A172 (cell line): ENCODE results near the gene SLA2. TPM values are rescaled to one million over a fixed set of nuclear protein-coding genes. Genes with fewer than 3 reads are reported as not detected.
"Not testable (repeated sequence)": the region's sequence is repeated elsewhere in the genome, so short reads cannot be mapped to it uniquely, and the experiment has no call there.

Experiments
- DNase-seq: peaks from one replicate; pipeline ENCODE4 v3.0.0-alpha.2; 2015; ENCODE audit warnings: low spot score
- total RNA-seq: library from RNA; depleted of rRNA; stranded (reverse); fragments of >200 nt; shearing (Covaris generic); gene quantifications from 2 replicates; pipeline ENCODE4 v1.2.3, GENCODE V29; 2014

The SLA2 gene
- total RNA-seq, 1 experiment from 2014 or later = not detected

DNA sequence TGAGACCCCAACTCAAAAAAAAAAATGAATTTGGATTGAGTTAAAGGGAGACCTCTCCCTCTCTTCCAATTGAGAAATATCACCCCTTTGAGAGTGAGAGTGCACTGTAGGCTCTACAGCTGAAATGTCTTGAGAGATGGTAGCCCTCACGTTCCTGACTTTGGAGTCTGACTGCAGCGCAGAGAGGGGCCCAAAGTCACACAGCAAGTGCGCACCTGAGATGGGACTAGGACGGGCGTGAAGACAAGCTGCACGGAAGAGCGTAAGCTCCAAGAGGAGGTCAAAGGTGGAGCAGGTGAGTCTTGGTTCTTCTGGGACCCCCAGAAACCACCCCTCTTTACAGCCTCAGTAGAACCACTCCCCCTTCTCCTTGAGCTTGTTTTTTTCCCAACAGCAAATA, 643 bp downstream of the SLA2 start:
- no peak for DNase-seq

DNA sequence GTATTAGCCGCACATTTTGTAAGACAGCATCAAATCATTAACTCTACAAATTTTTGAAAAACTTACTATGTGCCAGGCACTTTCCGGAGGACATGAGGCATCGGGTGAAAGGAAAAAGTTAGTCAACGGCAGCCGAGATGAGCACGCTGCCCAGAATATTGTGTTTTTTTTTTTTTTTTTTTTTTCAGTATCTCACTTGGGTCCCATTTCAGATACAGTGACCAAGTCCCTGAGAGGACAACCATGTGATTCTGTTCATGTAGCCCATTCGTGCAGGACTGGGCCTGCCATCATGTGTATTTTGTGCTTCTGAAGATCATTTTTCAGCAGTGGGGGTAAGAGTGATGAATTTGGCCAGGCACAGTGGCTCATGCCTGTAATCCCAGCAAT, 1.3 kb downstream of the SLA2 start:
- DNase-seq = no peak

DNA sequence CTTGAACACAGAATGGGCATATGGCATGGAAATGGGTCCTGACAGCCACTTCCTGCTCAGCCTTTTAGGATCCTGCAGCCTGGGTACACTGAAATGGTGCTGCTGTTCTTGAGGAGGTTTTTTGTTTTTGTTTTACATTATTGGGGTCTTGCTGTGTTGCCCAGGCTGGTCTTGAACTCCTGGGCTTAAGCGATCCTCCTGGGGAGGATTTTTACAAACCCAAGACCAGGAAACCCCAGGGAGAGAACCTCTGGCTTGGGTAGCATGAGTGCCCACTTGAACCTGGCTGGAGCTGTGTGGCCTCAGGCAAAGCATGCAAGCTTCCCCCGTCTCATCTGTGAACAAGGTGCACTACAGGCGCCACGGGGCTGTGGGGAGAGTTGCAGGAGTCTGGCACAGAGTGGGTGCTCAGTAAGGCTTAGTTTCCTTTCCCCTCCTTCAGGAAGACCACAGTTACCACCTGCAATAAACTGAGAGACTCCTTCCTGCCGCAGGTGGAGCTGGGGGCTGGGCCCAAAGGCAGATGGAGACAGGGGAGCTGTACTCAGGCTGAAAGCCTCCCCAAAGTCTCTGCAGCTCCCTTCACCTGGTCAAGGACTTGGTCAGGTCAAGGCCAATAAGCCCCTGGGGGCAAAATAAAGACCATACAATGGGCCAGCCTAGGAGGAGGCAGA, 1.8 kb downstream of the SLA2 start:
- no peak for DNase-seq

DNA sequence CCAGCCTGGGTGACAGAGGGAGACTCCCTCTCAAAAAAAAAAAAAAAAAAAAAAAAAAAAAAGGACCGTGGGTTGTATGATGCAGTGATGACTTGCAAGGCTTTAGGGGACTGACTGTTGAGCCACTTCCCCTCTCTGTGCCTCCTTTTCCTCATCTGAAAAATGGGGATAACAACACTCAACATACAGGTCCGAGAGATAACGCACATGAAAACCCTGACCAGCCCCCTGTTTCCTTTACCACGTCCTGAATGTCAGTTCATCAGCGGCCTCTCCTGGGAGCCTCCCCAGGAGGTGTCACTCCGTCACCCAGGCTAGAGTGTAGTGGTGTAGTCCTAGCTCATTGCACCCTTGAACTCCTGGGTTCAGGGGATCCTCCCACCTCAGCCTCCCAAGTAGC, 3.9 kb downstream of the SLA2 start:
- no peak for DNase-seq

DNA sequence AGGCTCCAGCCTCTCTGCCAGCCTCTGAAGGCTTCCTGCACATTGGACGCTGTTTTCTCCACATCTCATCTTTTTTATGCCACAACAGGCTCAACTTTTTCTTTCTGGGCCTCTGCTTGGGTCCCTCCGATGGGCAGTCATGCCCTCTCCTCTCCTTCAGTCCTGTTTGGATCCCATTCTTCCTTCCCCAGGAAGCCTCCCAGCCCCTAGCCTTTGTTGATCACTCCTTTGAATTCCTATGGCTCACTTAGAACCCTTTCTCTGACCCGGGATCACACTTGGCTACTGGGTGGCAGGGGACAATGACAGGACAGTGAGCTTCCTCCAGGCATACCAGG, 4.5 kb downstream of the SLA2 start:
- DNase-seq = no peak

DNA sequence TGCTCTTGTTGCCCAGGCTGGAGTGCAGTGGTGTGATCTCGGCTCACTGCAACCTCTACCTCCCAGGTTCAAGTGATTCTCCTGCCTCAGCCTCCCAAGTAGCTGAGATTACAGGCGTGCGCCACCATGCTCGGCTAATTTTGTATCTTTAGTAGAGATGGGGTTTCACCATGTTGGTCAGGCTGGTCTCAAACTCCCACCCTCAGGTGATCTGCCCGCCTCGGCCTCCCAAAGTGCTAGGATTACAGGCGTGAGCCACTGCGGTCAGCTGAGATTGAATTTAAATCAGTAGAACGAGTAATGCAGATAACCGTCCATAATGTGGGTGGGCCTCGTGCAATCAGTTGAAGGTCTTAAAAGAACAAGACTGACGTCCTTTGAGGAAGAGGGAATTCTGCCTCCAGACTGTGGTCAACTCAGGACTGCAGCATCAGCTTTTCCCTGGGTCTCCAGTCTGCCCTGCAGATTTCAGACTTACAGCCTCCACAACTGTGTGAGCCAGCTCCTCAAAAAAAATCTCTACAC, 7.1 kb downstream of the SLA2 start:
- DNase-seq = not testable (repeated sequence)

DNA sequence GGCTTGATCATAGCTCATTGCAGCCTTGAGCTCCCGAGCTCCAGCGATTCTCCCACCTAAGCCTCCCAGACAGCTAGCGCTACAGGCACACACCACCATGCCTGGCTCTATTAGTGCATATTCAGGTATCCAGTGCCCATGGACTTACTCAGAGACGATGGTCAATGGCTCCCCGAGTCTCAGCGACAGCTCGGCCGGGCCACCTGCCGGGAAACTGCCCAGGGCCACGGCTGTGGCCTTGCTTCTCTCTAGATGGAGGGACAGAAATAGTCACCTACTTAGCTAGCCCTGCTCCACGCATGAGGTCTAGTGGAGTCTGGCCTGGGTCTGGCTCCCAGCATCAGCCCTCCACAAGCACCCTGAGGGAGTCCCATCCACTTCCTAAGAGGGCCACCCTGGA, 11.7 kb downstream of the SLA2 start:
- DNase-seq = no peak

DNA sequence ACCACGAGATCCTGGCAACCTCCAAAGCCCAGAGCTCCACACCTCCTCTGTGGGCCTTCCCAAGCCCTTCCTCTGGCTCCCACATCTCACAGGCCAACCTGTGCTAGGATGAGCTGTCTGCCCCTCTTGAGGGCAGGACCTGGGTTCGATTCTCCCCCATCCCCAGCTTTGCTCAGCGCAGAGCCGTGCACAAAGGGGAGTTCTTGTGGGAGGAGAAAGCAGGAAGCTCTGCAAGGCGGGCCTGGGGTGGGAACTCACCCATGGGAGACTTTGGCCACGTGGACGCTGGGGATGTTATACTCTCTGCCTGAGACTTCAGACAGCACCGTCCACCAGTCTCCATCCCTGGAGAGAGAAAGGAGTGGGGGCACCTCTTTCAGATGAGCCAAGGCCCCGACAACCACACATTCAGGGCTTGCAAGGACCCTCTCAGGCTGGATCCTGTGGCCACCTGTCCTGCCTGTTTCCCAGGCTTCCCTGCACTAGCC, 12.7 kb downstream of the SLA2 start:
- DNase-seq = no peak

DNA sequence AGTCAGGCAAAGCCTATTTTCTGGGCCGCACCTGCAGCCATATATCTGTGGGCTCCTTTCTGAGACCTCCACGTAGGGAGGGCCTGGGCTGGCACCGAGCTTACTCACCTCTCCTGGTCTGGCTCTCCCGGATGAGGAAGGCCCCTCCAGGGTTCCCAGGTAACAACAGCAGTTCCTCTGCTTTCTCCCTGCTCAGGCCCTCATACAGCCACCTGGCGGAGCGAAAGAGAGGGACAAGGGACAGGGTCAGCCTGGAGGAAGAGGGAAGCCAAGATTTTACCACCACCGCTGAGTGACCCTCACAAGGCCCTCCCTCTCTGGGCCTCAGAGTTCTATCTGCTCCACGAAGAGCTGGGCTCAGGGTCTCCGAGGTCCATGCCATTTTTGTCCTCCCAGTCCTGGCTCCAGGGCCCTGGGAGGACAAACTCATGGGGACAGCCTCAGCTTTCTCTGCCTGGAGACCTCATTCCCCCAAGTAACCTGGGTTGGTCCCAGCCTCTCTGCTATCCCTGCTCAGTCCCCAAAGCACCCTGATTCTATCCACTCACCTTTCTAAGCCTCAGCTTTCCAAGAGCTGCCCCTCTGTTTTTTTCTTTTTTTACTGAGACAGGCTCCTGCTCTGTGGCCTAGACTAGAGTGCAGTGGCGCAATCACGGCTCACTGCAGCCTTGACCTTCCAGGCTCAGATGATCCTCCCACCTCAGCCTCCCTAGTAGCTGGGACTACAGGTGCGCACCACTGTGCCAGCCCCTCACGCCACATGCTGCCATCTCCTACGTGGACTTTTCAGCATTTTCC, 13.3 kb downstream of the SLA2 start:
- no peak for DNase-seq

DNA sequence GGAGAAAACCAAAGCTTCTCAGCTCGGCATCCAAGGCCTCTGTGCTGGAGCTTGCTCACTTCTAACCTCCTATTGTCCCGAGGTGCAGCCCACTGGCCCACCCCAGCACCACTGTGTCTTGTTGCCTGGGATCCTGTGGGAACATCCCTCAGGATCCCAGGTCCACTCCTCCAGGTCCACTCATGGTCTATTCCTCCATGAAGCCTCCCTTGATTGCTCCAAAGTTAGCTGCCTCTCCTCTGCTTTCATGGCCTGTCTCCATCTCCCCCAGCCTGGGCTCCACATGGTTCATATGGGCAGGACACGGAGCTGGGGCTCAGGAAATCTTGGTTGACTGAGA, 13.9 kb downstream of the SLA2 start:
- DNase-seq = no peak

DNA sequence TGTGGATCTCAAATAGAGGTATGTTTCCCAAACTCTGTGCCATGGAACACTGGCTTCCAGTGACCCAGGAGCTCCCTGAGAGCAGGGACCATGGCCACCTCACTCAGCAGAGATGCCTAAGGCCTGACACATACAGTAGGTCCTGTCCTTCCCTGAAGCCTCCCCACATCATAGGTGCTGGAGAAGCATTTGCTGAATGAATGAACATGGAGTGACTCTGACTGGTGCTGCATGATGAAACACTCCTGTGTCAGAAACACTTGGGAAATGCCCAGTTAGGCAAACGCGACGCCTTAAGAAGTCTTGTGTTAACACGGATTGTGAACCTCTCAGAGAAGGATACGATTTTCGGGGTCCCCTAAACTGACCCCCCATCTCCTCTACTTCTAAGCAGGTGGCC, 14.3 kb downstream of the SLA2 start:
- DNase-seq = no peak

DNA sequence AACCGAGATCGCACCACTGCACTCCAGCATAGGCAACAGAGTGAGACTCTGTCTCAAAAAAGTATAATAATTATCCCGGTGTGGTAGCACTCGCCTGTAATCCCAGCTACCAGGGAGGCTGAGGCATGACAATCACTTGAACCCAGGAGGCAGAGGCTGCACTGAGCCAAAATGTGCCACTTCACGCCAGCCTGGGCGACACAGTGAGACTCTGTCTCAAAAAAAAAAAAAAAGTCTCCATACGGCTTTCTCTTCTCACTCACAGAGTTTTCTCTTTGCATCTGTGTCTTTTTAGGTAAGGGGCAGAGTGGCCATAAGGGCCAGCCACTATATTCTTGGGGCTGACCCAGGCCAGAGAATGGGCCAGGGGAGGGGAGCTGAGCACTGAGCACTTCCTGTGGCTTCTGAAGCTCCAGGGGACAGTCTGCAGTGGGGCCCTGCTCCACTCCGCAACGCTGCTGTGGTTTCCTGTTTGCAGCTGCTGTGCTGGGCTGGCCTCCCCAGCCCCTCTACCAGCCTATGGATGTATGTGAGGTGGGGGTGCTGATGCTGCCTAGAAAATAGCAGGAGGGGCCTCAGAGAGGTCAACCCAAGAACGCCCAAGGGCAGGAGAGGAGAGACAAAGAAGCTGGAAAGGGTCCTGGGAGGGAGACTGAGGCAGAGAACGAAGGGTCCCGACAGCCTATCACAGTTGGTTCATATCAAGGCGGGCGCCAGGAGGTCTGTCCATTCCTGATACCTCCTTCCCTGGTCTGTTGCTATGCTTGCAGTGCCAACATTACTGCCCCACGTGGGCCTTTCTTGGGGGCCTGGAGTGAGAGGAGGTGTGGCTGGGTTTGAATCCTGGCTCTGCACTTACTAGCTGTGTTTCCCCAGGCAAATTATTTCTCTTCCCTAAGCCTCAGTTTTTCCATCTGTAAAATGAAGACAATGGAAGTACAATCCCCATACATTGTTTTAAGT, 16.0 kb downstream of the SLA2 start:
- no peak for DNase-seq

DNA sequence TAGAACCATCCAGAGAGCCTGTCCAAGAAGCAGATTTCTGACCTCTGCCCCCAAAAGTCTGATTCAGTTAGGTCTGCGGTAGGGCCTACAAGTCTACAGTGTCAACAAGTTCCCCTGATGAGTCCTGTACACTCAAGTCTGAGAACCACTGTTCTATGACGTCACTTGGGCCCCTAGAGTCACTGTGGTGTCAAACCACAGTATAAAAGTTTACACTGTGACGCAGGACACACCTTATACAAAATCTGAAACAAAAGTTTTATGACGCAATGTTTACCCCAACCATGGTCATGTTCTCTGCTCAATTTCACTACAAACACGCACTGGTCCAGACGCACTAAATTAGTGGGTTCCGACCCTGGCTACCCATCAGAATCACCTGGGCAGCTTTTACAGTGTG, 17.9 kb downstream of the SLA2 start:
- no peak for DNase-seq

DNA sequence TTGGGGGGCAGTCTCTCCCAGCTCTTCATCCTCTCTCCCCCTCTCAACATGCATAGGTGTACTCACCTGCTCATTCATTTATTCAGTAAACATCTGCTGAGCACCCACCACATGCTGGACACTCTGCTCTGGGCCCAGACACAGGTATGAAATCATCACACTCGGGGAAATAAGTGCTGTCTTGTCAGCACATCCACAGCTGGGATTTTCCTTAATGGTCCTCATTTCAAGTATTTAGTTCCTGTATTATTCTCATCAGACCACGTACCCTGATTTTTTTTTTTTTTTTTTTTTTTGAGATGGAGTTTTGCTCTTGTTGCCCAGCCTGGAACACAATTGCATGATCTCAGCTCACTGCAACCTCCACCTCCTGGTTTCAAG, 21.1 kb downstream of the SLA2 start:
- no peak for DNase-seq

DNA sequence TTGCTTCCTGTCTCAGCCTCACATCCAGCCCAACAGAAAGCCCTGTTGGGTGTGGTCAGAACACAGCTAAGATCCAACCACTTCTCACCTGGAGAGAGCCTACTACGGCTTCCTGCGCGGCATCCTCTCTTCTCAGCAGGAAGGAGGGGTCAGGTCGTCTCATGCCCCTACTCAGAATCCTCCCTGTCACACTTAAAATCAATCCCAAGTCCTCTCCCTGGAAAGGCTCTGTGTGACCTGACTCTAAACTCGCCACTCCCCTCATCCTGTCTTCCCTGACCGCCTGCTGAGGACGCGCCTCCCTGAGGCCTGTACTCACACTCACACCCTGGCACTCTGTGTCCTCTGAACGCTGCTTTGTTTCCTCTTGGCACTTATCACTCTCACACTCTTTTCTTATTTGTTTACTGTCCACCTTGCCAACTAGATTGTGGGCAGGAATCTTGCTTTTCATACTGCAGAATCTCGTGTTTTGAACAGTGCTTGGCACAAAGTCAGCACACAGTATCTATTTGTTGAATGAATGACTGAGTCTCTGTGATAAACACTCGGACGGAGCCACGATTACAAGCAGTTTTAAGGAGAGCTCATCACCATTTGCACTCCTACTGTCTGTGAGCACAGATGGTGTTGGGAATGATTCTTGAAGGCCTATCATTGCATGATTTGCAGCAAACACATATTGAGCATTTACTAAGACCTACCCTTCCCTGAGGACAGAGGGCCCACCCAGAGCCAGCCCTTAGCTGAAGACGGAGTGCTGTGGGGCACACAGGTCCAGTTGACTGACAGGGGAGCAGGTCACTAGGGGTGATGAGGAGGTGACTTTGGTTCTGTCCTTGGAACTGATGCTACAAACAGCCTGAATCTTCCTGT, 21.7 kb downstream of the SLA2 start:
- no peak for DNase-seq

DNA sequence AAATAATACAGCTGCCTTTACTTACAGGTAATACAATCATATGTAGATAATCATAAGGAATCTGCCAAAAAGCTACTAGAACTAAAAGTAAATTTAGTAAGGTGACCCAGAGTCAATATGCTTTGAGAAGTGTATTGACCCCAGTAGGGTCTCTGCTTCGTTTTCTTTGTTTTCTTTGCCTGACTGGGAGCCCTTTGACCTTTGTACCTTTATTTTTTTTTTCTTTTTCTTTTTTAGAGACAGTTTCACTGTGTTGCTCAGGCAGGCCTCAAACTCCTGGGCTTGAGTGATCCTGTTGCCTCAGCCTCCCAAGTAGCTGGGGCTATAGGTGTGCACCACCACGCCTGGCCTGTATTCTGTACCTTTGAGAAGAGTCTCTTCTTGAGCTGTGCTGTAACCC, 22.6 kb downstream of the SLA2 start:
- DNase-seq = no peak

DNA sequence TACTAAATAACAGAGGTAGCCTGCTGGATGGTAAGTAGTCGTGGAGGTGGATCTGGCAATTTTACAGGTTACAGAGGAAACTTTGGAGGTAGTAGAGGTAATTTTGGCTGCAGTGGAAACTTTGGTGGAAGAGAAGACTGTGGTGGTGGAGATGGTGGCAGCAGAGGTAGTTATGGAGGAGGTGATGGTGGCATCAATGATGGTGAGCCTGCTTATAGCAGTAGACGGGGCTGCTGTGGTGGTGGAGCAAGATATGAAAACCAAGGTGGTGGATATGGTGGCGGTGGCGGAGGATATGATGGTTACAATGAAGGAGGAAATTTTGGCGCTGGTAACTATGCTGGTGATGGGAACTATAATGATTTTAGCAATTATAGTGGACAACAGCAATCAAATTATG, 25.1 kb downstream of the SLA2 start:
- DNase-seq = no peak

DNA sequence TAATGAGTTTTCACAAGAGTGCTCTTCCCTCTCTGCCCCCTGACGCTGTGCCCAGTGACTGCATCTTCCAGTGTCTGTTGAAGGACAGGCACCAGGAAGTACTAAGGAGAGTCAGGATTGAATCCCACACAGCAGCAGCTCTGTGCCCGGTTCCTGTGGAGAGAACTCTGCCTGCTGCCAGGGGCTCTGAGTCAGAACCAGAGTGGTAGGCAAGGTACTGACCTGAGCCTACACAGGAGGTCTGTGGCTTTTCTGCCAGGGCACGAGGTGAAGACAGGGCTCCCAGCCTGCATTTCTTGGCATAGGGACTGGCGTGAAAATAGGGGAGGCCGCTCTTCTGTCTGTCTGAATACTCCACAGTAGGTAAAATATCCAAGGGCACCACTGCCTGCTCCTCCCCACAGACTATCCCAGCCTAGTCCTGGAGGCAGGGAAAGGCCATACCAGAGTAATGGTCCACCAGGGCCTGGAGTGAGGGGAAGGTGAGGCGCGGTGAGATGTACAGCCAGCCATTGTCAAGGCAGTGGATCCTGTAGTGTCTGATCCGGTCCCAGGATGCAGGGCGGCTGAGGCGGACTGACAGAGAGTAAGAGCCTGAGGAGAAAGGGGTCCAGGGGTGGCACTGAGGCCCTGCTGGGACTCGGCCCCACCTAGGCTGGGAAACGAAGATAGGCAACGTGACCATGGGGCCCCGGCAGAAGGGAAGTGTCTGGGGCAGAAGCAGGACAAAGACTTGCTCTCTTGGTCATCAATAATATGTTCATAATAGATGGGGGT, 31.0 kb downstream of the SLA2 start:
- DNase-seq = peak; percentile 32

DNA sequence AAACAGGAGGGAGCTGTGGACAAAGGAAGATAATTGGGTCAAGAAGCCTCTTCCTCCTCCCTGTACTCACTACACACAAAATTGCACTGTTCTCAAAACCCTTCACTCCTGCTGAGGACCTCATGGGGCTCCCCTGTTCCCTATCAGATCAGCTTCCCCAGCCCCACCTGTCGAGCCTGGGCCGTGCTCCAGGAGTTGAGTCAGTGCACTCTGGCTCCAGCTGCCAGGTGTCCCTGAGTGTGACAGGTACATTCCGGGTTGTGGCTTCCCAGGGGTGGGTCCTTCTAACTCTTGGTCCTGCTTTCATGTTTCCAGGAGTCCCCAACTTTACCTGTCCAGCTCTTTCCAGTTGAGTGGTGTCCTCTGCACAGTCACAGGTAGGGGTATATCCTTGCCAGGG, 32.0 kb downstream of the SLA2 start:
- DNase-seq = no peak

DNA sequence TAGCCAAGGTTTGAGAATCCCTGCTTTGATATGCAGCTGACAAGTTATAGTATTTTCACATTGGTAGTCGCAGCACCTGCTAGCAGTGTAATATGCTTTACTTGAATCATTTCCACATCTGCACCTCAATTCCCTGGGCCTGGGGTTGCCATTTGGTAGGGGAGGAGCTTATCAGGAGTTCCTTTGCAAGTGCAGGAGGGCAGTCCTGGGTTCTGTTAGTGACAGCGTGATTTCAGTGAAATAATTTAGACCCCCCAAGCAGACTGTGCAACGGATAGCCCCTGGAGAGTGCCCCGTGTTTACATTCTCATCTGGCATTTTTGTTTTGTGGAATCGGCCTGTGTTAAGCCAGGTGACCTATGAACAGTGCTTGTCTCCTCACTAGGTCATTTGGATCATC, 34.4 kb downstream of the SLA2 start:
- no peak for DNase-seq

DNA sequence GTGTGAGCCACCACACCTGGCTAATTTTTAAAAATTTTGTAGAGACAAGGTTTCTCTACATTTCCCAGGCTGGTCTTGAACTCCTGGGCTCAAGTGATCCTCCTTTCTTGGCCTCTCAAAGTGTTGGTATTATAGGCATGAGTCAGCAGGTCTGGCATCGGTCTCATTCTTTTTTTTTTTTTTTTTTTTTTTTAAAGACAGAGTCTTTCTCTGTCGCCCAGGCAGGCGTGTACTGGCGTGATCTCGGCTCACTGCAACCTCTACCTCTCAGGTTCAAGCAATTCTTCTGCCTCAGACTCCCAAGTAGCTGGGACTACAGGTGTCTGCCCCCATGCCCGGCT, 37.6 kb downstream of the SLA2 start:
- DNase-seq = not testable (repeated sequence)
